Upper lobe of right lung (tissue), 1 donor: ENCODE data around the gene WFDC1. TPM values are rescaled to one million over a fixed set of nuclear protein-coding genes. Genes with fewer than 3 reads are reported as not detected.

Experiments
- ATAC-seq: fragments of 200-7000 bp; cut with Tn5 transposase; one replicate; pipeline ENCODE4 v1.9.1; 2020; ENCODE audit warnings: mild to moderate bottlenecking, moderate library complexity
- DNase-seq: peaks from one replicate; pipeline ENCODE4 v3.0.0-alpha.2; 2020
- H3K27ac ChIP-seq: fragments of 200-600 bp; one replicate; pipeline ENCODE4 v1.8.0; 2022
- H3K27me3 ChIP-seq: fragments of 200-600 bp; one replicate; pipeline ENCODE4 v1.8.0; 2022; ENCODE audit warnings: mild to moderate bottlenecking
- H3K36me3 ChIP-seq: fragments of 200-600 bp; one replicate; pipeline ENCODE4 v1.8.0; 2022
- H3K4me1 ChIP-seq: fragments of 200-600 bp; one replicate; pipeline ENCODE4 v1.8.0; 2022
- H3K4me3 ChIP-seq: fragments of 200-600 bp; one replicate; pipeline ENCODE4 v1.8.0; 2022; ENCODE audit warnings: mild to moderate bottlenecking
- H3K9me3 ChIP-seq: fragments of 200-600 bp; one replicate; pipeline ENCODE4 v1.8.0; 2022
- CTCF ChIP-seq: fragments of 200-600 bp; IDR thresholded peaks from one replicate; pipeline ENCODE4 v1.8.0; 2022; ENCODE audit warnings: antibody characterized with exemption
- intact Hi-C: fragments of 100-400 bp; cut with DNase I; formaldehyde crosslinking; loops from one replicate; pipeline ENCODE4 v1.11.0; 2022
- total RNA-seq: library from RNA; stranded (reverse); fragmentation: NEBNext Ultra II Directional; extraction: Animal tissue kit (Norgen Biotek cat#: 25700); gene quantifications from one replicate; pipeline ENCODE4 v1.2.1, GENCODE V29; 2021
- donor health status: DM: no; HTN: yes; CAD: no; lungs with severe emphysema.

WFDC1 gene
- total RNA-seq, 1 donor from 2014 or later: 26.0 TPM

GRCh38 chr16:84326545-84326944 lies 31.9 kb downstream of the WFDC1 start:
- ATAC-seq: no peak
- Histone ChIP-seq H3K27ac (no peak overlapping the region), H3K4me1 (no peaks in the 10 kb centered on the region), H3K4me3 (no peak overlapping the region), H3K36me3 (no peaks in the 10 kb centered on the region), H3K27me3 (no peaks in the 10 kb centered on the region), H3K9me3 (no peaks in the 10 kb centered on the region)
- TF ChIP-seq CTCF: no peak
- peak; percentile 22 for DNase-seq
- intact Hi-C loops: no loop called here

GRCh38 chr16:84327926-84328505 lies 33.3 kb downstream of the WFDC1 start:
- intact Hi-C loops: no loop called here
- peak; percentile 45 for DNase-seq
- Histone ChIP-seq H3K4me1 (no peaks in the 10 kb centered on the region), H3K27me3 (no peaks in the 10 kb centered on the region), H3K9me3 (no peaks in the 10 kb centered on the region), H3K36me3 (no peaks in the 10 kb centered on the region), H3K4me3 (no peak overlapping the region), H3K27ac (no peak overlapping the region)
- no peak for TF ChIP-seq CTCF
- ATAC-seq: peak; percentile 7

GRCh38 chr16:84329016-84329415 lies 34.3 kb downstream of the WFDC1 start:
- no peak for ATAC-seq
- H3K4me3 ChIP-seq: no peak overlapping the region
- H3K27me3 ChIP-seq: no peaks in the 10 kb centered on the region
- no peaks in the 10 kb centered on the region for H3K9me3 ChIP-seq
- peak; percentile 44 for DNase-seq
- H3K4me1 ChIP-seq: no peaks in the 10 kb centered on the region
- intact Hi-C loops: no loop called here
- no peak for TF ChIP-seq CTCF
- H3K27ac ChIP-seq: no peak overlapping the region
- H3K36me3 ChIP-seq: no peaks in the 10 kb centered on the region

- H3K4me1 ChIP-seq: no peaks in the 10 kb centered on the region
- H3K36me3 ChIP-seq: no peaks in the 10 kb centered on the region
- H3K27ac ChIP-seq: no peak overlapping the region
- no peak for ATAC-seq
- intact Hi-C loops: no loop called here
- TF ChIP-seq CTCF: no peak
- no peaks in the 10 kb centered on the region for H3K9me3 ChIP-seq
- H3K4me3 ChIP-seq: no peak overlapping the region
- peak; percentile 38 for DNase-seq
- no peaks in the 10 kb centered on the region for H3K27me3 ChIP-seq
These were observed 35.4 kb downstream of the WFDC1 start for GRCh38 chr16:84329843-84330684.

- DNase-seq (peak; percentile 46), ATAC-seq (no peak)
- H3K27ac ChIP-seq: no peak overlapping the region
- intact Hi-C loops: no loop called here
- no peak overlapping the region for H3K4me3 ChIP-seq
- no peaks in the 10 kb centered on the region for H3K9me3 ChIP-seq
- no peaks in the 10 kb centered on the region for H3K36me3 ChIP-seq
- no peak for TF ChIP-seq CTCF
- no peaks in the 10 kb centered on the region for H3K27me3 ChIP-seq
- no peaks in the 10 kb centered on the region for H3K4me1 ChIP-seq
These were observed 36.0 kb downstream of the WFDC1 start for GRCh38 chr16:84330685-84331050.
